CD4-positive, alpha-beta T cell treated with Interleukin-1 beta for 1 hour (primary cell): Measurements from ENCODE around the gene BBS9.
"Not testable (repeated sequence)": the region's sequence is repeated elsewhere in the genome, so short reads cannot be mapped to it uniquely, and the experiment has no call there.

ENCODE experiments used
- DNase-seq, 2 donors: peaks; one replicate each; pipeline ENCODE4 v3.0.0-alpha.2; 2020 to 2022

Gene BBS9

DNA sequence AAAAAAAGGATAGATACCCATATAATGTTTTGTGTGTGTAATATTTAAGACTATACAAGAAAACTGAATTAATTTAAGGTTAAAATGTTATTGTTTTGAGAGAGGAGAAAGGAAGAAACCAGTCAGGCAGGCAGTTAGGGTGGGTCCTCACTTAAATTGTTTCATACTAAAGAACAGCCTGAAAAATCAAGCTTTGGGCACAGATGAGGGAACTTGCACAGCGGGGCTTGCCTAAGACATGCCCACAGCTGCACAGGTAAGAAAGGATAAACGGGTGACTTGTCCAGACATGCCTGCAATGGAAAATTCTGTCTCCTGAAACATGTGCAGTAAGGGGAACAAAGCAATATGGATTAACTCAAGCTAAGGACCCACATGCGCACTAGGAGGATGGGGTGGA lies 158.4 kb downstream of the BBS9 start:
- no peak for DNase-seq

- no peak for DNase-seq
Measured at GRCh38 chr7:33298848-33299247, 169.5 kb downstream of the BBS9 start.

DNA sequence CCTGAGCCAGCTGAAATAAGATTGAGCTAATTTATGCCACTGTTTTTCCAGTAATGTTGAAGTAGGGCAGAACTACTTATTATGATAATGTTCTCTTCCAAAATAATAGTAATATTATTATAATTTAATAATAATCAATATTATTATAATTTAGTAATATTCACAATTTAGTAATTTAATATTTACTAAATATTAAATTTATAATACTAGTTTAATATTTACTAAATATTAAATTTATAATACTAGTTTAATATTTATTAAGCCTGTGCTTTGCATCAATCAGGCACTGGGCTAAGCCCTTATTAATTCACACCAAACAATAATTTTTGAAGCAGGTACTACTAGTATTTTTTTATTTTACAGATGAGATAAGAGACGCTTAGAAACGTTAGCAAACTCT lies 170.1 kb downstream of the BBS9 start:
- DNase-seq = no peak

DNA sequence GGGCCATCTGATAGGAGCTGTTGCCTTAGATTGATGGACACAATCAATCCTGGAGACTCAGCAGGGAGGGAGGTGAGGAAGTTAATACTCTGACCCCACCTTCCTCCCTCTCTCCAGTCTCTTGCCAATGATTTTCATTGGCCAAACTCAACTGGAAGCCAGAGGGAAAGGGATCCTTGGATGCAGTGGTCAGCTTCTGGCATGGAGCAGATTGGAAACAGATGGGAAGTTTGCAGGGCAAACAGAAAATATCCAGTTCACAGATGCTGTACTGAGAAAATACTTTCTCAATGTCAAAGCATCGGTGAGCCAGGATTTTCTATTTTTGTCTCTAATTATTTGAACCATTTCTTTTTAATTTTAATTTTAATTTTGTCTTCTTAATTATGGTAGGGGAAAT lies 170.8 kb downstream of the BBS9 start:
- no peak for DNase-seq

GRCh38 chr7:33300742-33301141 lies 171.4 kb downstream of the BBS9 start:
- DNase-seq = no peak

- DNase-seq = not testable (repeated sequence)
Measured at GRCh38 chr7:33303978-33304557, 174.7 kb downstream of the BBS9 start.

DNA sequence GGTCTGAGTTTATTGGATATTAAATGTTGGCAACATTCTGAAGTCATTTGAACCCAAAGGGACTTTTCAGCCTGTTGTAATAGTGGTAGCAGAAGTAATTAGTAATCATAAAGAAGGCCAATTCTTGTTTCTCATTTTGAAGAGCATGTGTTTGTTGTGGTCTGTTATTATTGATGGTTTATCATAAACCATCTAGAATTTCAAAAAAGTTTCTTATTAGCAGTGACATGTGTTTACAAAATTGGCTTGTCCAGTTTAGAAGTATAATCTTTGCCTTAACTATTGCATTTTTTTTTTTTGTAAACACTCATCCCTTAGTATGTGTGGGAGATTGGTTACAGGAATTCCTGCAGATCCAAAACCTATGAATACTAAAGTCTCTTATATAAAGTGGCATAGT lies 177.8 kb downstream of the BBS9 start:
- DNase-seq = no peak

- DNase-seq = no peak
Measured at GRCh38 chr7:33310546-33310945, 181.2 kb downstream of the BBS9 start.

GRCh38 chr7:33325754-33326484 lies 196.6 kb downstream of the BBS9 start:
- no peak for DNase-seq

DNA sequence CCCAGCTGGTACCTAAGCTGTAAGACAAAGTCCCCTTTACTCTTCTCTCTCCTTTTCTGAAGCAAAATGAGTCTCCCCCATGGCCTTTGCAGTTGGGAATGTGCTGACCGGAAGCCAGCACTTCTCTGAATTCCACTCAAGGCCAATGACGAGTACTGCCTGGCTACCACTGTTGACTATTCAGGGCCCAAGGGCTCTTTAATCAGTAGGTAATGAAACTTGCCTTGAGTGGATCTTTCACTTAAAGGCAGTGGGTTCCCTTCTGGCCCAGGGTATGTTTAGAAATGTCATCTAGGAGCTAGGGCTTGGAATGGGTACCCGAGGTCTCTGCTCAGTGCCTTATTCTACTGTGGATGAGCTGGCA lies 197.1 kb downstream of the BBS9 start:
- DNase-seq = no peak

DNA sequence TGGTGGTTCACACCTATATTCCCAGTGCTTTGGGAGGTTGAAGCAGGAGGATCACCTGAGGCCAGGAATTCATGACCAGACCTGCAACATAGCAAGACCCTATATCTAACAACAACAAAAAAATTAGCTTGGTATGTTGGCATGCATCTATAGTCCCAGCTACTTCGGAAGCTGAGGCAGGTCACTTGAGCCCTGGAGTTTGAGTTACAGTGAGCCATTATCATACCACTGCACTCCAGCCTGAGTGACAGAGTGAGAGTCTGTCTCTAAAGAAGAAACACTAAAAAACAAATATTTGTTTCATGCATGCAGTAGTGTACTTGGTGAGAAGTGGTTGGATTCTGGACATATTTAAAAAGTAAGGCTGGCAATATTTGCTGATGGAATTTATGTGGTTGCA lies 198.1 kb downstream of the BBS9 start:
- DNase-seq = no peak

DNA sequence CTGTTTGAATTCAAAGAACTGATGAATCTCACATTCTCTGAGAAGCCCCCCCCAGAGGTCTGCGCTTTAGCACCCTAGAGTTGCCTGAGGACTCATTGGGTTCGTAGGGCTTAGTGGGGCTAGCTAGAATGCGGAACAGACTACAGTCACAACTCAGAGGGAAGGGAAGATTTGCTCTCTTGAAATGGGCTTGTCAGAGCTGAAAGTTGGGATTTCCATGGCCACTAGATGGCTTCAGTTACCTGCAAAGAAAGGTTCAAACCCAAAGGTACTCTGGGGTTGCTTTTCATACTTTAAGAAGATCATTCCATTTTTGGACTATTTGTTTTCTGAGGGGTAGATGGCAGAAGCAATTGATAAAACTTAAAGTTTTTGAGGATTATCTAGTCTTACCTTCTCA lies 205.0 kb downstream of the BBS9 start:
- no peak for DNase-seq

DNA sequence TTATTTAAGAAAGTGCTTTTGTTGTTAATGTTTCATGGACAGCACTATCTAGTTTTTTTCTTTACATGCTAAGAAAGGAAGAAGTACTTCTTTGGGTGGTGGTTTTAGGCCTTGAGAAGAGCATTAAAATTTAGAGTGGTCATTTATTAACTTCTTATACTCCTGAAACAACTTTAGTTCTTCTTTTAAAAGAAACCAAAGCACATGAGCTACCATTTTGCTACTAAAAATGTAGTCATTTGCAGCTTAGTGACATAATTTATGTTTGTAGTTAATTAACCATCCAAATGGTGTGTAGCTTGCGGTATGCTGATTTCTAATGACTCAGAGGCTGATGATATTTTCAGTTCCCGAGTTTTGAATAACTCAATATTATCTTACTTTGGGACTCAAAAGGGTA lies 207.5 kb downstream of the BBS9 start:
- no peak for DNase-seq

GRCh38 chr7:33339074-33339790 lies 209.9 kb downstream of the BBS9 start:
- no peak for DNase-seq

DNA sequence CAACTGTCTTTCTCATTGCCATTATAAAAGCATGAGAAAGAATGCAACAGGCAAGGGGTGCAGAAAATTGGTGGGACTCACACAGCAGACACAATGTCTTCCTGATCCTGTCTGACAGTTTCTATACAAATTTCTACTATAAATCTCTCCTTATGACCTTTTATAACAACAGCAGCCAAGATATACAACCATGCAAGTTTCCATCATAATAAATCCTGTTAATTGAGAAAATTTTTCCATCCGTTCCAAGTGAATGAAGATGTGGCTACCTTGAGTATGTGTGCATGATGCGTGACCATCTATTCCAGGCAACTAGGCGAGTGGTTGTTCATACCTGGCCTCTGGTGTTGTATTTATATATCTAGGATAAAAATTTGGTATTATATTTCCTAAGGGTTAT lies 216.7 kb downstream of the BBS9 start:
- no peak for DNase-seq

GRCh38 chr7:33350577-33350976 lies 221.2 kb downstream of the BBS9 start:
- no peak for DNase-seq

- no peak for DNase-seq
Measured at GRCh38 chr7:33351709-33352108, 222.3 kb downstream of the BBS9 start.

DNA sequence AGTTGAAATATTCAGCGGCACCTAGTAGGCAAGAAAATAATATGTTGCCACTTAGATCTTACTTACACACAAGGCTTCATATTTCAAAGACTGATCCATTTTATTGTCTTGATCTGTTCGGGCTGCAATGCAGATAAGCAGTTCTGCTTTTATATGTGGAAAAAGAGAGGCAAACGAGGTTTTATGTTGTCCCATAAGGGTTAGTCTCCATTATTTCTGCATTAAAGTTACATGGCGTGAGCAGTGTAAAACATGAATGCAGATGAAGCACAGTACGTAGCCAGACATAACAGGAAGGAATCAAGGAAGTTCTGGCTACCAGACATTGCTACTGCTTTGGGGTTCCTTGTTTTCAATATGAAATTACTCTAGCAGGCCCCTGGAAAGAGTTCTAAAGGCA lies 224.8 kb downstream of the BBS9 start:
- no peak for DNase-seq

DNA sequence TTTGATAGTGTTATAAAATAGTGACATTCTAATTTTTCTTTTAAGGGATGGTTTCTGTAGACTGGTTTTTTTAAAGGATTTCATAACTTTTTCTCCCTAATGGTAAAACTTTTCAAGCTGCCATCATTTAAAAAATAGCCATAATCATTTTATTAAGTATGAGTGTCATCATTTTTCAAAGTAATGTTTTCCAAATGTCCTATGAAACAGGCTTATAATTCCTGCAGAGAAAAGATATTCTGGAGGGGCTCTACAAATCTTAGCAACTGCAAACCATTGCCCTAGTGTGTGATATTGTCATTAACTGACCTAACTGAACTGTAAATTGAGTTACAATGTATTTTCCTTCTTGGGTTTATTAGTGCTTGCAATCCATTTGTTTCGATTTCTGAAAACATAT lies 226.0 kb downstream of the BBS9 start:
- DNase-seq = no peak

- DNase-seq = no peak
Measured at GRCh38 chr7:33356336-33356735, 227.0 kb downstream of the BBS9 start.

- DNase-seq = no peak
Measured at GRCh38 chr7:33357846-33358245, 228.5 kb downstream of the BBS9 start.

GRCh38 chr7:33369888-33370287 lies 240.5 kb downstream of the BBS9 start:
- no peak for DNase-seq

DNA sequence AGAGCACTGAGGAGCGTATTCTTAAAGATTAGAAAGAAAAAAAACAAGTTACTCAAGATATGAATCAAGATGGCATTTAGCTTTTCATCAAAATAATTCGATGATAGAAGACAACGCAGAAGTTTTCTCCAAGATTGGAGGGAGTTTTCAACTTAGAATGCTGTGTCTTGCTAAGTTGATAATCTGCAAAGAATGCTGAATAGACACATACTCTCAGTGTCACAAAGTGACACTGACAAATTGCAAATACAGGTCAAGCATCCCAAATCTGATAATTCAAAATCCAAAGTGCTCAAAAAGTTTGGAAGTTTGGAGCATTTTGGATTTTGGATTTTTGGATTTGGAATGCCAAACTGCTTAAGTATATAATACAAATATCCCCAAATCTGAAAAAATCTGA lies 243.8 kb downstream of the BBS9 start:
- DNase-seq = no peak

DNA sequence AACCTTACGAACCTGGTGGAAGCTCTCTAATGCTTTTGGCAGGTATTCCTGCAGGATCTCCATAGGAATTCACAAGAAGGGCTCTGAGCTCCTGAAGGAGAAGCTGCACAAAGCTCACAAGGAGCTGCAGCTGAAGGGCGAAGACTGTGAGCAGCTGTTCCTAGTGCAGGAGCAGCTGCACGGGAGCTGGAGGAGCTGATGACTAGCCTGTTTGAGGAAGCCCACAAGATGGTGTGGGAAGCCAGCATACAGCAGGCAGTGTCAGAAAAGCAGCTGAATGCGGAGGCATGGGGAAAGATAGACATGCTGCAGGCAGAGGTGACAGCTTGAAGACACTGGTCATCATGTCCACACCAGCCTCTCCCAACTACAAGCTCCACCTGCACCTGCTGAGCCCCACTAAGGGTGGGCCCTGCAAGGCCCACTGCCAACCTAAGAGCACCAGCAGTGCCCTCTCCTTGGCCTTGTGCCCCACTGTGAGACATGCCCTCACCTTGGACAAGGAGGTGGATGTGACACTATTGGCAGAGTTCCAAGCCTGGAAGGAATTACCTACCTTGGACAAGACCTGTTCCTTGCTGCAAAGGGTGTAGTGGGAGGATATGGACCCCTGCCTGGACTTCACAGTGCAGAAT lies 250.6 kb downstream of the BBS9 start:
- DNase-seq = no peak
